ENCODE measurements around the gene NOD2.

Gene NOD2

DNA sequence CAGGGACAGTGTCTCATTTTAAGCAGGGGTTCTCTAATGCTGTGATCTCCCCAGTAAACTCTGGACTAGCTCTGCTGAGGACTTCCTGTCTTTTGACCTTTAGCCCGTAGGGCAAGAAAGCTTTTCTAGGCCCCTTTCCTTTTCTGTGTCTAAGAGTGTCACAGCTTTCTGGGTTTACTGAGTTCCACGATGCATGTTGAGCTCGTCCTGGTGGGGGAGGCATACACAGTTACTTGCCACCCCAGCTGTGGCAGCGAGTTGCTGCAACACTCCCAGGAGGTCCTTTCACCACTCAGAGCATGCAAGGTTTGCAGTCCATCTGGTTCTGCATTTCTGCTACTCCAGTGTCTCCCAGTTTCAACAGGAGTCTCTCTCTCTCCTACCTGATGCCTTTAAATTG is 23.7 kb downstream of the NOD2 start:
- no peak for TF ChIP-seq ZFX (IDR thresholded peaks at IDR 0.05; ENCODE audit: borderline replicate concordance)
- TF ChIP-seq CTCF (IDR thresholded peaks at IDR 0.05): no peak
- no peak overlapping the region for H3K27ac ChIP-seq

GRCh38 chr16:50717494-50717893 is 24.1 kb downstream of the NOD2 start:
- TF ChIP-seq CTCF (IDR thresholded peaks at IDR 0.05) (no peak), ZFX (IDR thresholded peaks at IDR 0.05; ENCODE audit: borderline replicate concordance) (no peak)
- no peak overlapping the region for H3K27ac ChIP-seq

GRCh38 chr16:50718061-50718760 is 24.8 kb downstream of the NOD2 start:
- no peak overlapping the region for H3K27ac ChIP-seq
- no peak for TF ChIP-seq CTCF (IDR thresholded peaks at IDR 0.05)
- no peak for TF ChIP-seq ZFX (IDR thresholded peaks at IDR 0.05; ENCODE audit: borderline replicate concordance)

GRCh38 chr16:50718761-50719400 is 25.5 kb downstream of the NOD2 start:
- no peak overlapping the region for H3K27ac ChIP-seq
- no peak for TF ChIP-seq ZFX (IDR thresholded peaks at IDR 0.05; ENCODE audit: borderline replicate concordance)

DNA sequence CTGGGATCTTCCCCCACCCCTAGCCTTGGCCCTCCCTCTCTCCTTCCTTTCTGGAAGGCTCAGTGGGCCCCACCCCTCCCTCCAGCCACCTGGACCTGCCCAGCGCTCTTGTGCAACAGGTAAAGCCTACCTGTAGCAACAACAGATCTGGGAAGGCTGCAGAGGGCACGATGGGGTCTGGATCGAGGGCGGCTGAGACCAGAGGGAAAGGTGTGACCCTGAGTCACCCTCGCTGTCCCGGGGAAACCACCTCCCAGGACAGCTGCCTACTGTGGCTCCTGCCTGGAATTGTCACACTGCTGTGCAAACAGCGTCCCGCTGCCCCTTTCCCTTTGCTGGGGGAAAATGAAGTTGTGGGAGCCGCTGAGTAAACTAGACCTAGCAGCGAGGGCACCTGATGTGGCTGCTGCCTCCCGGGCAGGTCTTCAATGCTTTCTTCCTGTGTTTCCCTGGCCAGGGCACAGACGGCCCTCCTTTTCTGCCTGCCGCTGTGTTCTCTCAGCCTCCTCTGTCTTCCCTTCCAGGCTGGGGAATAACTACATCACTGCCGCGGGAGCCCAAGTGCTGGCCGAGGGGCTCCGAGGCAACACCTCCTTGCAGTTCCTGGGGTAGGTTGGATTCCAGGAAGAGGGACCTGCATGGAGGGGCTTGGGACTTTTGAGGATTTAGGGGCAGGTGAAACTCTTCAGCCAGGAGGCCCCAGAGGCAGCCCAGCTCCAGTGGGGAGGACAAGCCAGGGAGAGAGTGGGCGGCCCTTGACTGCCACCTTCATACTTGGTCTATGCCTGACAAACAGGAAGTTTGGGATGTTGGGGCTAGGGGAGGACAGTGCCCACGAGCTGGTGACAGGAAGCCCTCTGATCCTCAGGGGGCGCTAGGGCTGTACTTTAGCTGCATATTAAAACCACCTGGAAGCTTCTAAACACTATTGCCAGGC is 26.3 kb downstream of the NOD2 start:
- H3K27ac ChIP-seq: no peak overlapping the region
- TF ChIP-seq ZFX (IDR thresholded peaks at IDR 0.05; ENCODE audit: borderline replicate concordance) (no peak), CTCF (IDR thresholded peaks at IDR 0.05) (no peak)

DNA sequence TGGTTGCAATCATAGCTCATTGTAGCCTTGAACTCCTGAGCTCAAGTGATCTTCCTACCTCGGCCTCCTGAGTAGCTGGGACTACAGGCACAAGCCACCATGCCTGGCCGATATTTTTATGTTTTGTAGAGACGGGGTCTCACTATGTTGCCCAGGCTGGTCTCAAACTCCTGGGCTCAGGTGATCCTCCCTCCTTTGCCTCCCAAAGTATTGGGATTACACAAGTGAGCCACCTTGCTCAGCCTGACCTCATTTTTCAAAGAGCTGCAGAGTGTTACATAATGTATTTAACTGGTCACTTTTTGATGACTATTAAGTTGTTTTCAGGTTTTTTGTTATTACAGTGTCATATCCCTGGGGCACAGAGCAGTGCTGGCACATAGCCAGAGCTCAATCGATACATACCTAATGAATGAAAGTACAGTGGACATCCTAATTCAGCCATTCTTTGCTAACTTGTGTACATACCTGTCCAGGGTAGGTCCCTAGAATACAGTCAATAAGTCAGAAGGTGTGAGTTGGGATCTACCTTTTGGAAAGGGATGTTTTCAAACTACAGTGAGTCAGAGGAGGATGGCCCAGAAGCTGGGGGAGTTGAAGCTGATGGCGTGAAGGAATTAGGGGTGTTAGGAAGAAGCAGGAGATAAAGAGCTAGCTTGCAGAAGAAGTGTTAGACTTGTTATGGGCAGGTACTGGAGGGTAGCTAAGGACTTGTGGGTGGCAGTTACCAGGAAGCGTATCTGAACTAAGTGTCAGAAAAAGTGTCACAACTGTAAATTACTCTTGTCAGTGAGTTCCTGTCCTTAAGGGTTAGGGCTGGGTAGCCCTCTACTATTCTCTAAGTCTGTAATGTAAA is 28.4 kb downstream of the NOD2 start:
- H3K27ac ChIP-seq: no peak overlapping the region
- TF ChIP-seq ZFX (IDR thresholded peaks at IDR 0.05; ENCODE audit: borderline replicate concordance) (no peak), CTCF (IDR thresholded peaks at IDR 0.05) (no peak)

DNA sequence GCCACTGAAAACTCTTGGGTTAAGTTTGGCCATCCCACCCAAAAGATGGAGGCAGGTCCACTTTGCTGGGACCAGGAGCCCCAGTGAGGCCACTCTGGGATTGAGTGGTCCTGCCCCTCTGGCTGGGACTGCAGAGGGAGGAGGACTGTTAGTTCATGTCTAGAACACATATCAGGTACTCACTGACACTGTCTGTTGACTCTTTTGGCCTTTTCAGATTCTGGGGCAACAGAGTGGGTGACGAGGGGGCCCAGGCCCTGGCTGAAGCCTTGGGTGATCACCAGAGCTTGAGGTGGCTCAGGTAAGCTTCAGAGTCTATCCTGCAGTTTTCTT is 29.0 kb downstream of the NOD2 start:
- no peak overlapping the region for H3K27ac ChIP-seq
- no peak for TF ChIP-seq CTCF (IDR thresholded peaks at IDR 0.05)
- TF ChIP-seq ZFX (IDR thresholded peaks at IDR 0.05; ENCODE audit: borderline replicate concordance): no peak
